ENCODE results near the gene RPL26.
"Not testable (repeated sequence)": the region's sequence is repeated elsewhere in the genome, so short reads cannot be mapped to it uniquely, and the experiment has no call there.

Gene RPL26

DNA sequence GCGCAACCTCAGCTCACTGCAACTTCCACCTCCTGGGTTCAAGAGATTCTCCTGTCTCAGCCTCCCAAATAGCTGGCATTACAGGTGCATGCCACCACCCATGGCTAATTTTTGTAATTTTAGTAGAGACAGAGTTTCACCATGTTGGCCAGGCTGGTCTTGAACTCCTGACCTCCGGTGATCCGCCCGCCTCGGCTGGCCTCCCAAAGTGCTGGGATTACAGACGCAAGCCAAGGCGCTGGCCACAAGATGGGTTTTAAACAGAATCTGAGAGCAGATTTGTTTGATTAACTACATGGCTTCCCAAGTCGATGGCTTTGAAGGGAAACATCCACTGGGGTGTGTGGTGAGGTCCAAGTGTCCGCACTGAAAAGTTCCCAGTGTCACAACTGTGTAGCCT is 11.5 kb upstream of the RPL26 start:
- not testable (repeated sequence) for DNase-seq (ENCODE audit: low read depth)

GRCh38 chr17:8393470-8394231 is 10.7 kb upstream of the RPL26 start:
- no peak for DNase-seq (ENCODE audit: low read depth)

GRCh38 chr17:8392674-8393469 is 9.9 kb upstream of the RPL26 start:
- DNase-seq (ENCODE audit: low read depth): no peak

GRCh38 chr17:8392274-8392673 is 9.3 kb upstream of the RPL26 start:
- DNase-seq (ENCODE audit: low read depth): no peak

- no peak for DNase-seq (ENCODE audit: low read depth)
Measured at GRCh38 chr17:8391711-8392110, 8.7 kb upstream of the RPL26 start.

GRCh38 chr17:8387914-8388651 is 5.1 kb upstream of the RPL26 start:
- DNase-seq (ENCODE audit: low read depth): no peak

DNA sequence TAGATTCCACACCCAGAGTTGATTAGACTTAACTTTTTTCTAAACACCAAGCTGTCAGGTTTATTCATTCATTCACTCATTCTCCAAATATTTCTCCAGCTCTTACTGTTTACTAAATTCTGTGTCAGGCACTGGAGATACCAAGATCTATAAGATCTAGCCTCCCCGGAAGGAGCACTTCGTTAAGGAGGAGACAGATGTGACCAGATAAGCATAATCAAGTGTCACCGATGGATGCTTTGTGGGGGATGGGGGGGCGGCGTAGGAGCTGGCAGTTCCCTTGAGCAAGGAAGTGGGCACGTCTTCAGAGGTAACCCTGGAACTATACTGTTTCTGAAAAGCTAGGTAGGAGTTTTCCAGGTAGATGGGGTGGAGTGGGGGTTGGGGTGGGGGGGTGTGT is 3.8 kb upstream of the RPL26 start:
- no peak for DNase-seq (ENCODE audit: low read depth)

GRCh38 chr17:8384801-8385378 is 1.9 kb upstream of the RPL26 start:
- no peak for DNase-seq (ENCODE audit: low read depth)

GRCh38 chr17:8382880-8383142 is 182 bp downstream of the RPL26 start:
- no peak for DNase-seq (ENCODE audit: low read depth)

DNA sequence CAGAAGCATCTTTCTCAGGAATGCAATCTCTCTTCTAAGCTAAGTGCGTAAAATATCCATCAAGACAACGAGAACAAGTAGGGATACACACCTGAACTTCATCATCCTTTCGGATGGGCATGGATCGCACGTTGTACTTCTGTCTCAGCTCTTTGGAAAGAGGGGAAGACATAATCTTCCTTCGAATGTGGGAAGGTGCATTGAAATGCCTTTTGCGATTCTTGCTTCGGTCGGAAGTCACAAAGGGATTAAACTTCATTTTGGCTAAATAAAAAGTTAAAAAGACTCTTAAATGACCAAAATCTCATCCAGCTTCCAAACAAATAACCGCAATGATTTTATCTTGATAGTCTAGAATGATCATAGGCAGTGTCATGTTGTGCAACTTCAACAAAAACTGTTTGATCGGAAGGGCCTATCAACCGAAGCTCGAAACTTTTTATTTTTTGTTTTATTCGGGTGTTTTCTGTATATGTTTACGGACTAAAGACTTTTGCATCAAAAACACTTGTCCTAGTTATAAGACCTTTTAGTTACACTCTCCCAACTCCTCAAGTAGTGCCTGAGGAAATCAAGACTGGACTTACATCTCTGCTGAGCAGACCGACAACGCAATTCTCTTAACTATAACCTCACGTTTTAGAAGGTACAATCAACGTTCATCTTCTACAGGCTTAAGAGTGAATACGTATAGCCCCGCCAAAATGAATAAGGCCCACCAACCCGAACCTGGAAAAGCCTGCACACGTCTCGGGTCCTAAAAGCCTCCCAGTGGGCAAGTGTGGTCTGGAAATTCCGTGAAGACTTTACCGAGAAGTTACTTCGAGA is 727 bp downstream of the RPL26 start:
- no peak for DNase-seq (ENCODE audit: low read depth)

DNA sequence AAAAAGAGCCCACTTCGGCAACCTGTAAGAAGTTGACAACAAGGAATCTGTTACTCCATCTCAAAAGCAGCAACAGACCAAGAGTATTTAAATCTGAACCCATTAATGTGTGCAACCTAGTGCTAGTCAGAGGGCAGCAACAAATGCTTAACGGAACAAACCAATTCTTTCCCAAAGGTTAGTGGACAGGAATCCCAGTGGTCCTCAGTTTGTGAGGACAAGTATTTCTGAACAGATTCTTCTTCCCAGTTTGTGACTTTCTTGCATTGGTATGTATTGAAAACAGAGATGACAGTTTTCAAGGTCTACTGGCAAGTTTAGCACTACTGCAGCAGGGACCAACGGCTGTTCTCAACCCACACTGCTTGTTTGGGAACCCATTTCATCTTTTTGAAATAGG is 2.9 kb downstream of the RPL26 start:
- no peak for DNase-seq (ENCODE audit: low read depth)

DNA sequence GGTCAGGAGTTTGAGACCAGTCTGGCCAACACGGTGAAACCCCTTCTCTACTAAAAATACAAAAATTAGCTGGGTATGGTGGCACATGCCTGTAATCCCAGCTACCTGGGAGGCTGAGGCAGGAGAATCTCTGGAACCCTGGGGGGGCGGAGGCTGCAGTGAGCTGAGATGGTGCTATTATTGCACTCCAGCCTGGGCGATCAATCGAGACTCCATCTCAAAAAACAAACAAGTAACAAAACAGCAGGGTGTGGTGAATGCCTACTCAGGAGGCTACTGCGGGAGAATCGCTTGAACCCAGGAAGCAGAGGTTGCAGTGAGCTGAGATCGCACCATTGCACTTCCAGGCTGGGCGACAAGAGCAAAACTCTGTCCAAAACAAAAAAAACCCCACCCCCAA is 4.9 kb downstream of the RPL26 start:
- not testable (repeated sequence) for DNase-seq (ENCODE audit: low read depth)

DNA sequence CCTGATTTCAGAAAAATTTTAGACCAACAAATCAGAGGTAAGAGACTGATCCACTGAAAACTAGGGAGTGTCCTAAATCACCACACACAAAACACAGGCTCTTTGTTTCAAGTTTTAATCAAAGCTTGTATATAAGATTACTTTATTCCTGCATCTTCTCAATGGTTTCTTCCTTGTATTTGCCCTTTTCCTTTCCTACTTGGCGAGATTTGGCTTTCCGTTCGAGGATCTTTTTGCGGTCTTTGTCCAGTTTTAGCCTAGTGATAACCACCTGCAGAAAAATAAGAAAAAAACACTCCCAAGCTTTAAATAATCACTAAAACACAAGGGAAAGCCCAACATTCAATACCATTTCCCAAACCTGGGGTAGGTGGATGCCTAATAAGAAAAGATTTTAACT is 5.6 kb downstream of the RPL26 start:
- DNase-seq (ENCODE audit: low read depth): no peak

GRCh38 chr17:8376271-8377067 is 6.5 kb downstream of the RPL26 start, which contains the start of gene KRABD2:
KRABD2 (minus strand) TSS chr17:8376704.
- DNase-seq (ENCODE audit: low read depth): peak; percentile 53

- DNase-seq (ENCODE audit: low read depth): no peak
Measured at GRCh38 chr17:8375738-8376259, 7.2 kb downstream of the RPL26 start.

DNA sequence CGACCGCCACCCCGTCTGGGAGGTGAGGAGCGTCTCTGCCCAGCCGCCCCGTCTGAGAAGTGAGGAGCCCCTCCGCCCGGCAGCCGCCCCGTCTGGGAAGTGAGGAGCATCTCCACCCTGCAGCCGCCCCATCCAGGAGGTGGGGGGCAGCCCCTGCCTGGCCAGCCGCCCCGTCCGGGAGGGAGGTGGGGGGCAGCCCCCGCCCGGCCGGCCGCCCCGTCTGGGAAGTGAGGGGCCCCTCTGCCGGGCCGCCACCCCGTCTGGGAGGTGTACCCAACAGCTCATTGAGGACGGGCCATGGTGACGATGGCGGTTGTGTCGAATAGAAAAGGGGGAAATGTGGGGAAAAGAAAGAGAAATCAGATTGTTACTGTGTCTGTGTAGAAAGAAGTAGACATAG is 9.1 kb downstream of the RPL26 start:
- not testable (repeated sequence) for DNase-seq (ENCODE audit: low read depth)

- no peak for DNase-seq (ENCODE audit: low read depth)
Measured at GRCh38 chr17:8372422-8372821, 10.6 kb downstream of the RPL26 start.

- no peak for DNase-seq (ENCODE audit: low read depth)
Measured at GRCh38 chr17:8371786-8372185, 11.2 kb downstream of the RPL26 start.

GRCh38 chr17:8369944-8370343 is 13.0 kb downstream of the RPL26 start:
- no peak for DNase-seq (ENCODE audit: low read depth)

GRCh38 chr17:8368193-8368592 is 14.8 kb downstream of the RPL26 start:
- DNase-seq (ENCODE audit: low read depth): no peak

GRCh38 chr17:8366231-8366630 is 16.8 kb downstream of the RPL26 start:
- no peak for DNase-seq (ENCODE audit: low read depth)

Data from stromal cell of bone marrow (primary cell).